Osteocyte (in vitro differentiated cells): ENCODE measurements around the gene ATP2C2. TPM values are rescaled to one million over a fixed set of nuclear protein-coding genes. Genes with fewer than 3 reads are reported as not detected.

Experiments
- DNase-seq: peaks from one replicate; pipeline ENCODE4 v3.0.0; 2021; ENCODE audit warnings: mixed read lengths; ENCODE audit not compliant: unreplicated experiment; ENCODE audit errors: extremely low spot score
- H3K27ac Mint-ChIP-seq: one replicate; pipeline ENCODE4 v1.8.0; 2021; ENCODE audit warnings: mild to moderate bottlenecking, mixed read lengths; ENCODE audit not compliant: unreplicated experiment
- H3K27me3 Mint-ChIP-seq: one replicate; pipeline ENCODE4 v1.8.0; 2021; ENCODE audit warnings: mixed read lengths; ENCODE audit not compliant: unreplicated experiment
- H3K36me3 Mint-ChIP-seq: one replicate; pipeline ENCODE4 v1.8.0; 2021; ENCODE audit warnings: mixed read lengths; ENCODE audit not compliant: unreplicated experiment
- H3K4me1 Mint-ChIP-seq: one replicate; pipeline ENCODE4 v1.8.0; 2021; ENCODE audit warnings: mixed read lengths; ENCODE audit not compliant: unreplicated experiment
- H3K4me3 Mint-ChIP-seq: one replicate; pipeline ENCODE4 v1.8.0; 2021; ENCODE audit warnings: mild to moderate bottlenecking, moderate library complexity, mixed read lengths; ENCODE audit not compliant: unreplicated experiment
- H3K9me3 Mint-ChIP-seq: one replicate; pipeline ENCODE4 v1.8.0; 2021; ENCODE audit warnings: mixed read lengths; ENCODE audit not compliant: unreplicated experiment
- total RNA-seq: library from RNA; stranded (reverse); gene quantifications from 2 replicates; pipeline ENCODE4 v1.2.1, GENCODE V29; 2021
- TF ChIP-seq, protein P1 (sequence below): fragments of 200-600 bp; sonication (generic); IDR thresholded peaks from 2 replicates; pipeline ENCODE4 v1.5.0; 2021; ENCODE audit warnings: antibody characterized with exemption, mild to moderate bottlenecking, moderate library complexity

ATP2C2 gene
- total RNA-seq, 1 donor from 2014 or later: not detected

GRCh38 chr16:84369938-84370627 is 1.7 kb downstream of the ATP2C2 start:
- TF ChIP-seq, protein P1, sequence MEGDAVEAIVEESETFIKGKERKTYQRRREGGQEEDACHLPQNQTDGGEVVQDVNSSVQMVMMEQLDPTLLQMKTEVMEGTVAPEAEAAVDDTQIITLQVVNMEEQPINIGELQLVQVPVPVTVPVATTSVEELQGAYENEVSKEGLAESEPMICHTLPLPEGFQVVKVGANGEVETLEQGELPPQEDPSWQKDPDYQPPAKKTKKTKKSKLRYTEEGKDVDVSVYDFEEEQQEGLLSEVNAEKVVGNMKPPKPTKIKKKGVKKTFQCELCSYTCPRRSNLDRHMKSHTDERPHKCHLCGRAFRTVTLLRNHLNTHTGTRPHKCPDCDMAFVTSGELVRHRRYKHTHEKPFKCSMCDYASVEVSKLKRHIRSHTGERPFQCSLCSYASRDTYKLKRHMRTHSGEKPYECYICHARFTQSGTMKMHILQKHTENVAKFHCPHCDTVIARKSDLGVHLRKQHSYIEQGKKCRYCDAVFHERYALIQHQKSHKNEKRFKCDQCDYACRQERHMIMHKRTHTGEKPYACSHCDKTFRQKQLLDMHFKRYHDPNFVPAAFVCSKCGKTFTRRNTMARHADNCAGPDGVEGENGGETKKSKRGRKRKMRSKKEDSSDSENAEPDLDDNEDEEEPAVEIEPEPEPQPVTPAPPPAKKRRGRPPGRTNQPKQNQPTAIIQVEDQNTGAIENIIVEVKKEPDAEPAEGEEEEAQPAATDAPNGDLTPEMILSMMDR: no peak
- H3K9me3 Mint-ChIP-seq: no peaks in the 10 kb centered on the region
- peaks cover 68% of the 10 kb centered on the region for H3K27me3 Mint-ChIP-seq
- H3K4me1 Mint-ChIP-seq: peaks cover 3% of the 10 kb centered on the region
- H3K27ac Mint-ChIP-seq: no peak overlapping the region
- no peaks in the 10 kb centered on the region for H3K36me3 Mint-ChIP-seq
- H3K4me3 Mint-ChIP-seq: no peak overlapping the region
- DNase-seq: no peak

DNA sequence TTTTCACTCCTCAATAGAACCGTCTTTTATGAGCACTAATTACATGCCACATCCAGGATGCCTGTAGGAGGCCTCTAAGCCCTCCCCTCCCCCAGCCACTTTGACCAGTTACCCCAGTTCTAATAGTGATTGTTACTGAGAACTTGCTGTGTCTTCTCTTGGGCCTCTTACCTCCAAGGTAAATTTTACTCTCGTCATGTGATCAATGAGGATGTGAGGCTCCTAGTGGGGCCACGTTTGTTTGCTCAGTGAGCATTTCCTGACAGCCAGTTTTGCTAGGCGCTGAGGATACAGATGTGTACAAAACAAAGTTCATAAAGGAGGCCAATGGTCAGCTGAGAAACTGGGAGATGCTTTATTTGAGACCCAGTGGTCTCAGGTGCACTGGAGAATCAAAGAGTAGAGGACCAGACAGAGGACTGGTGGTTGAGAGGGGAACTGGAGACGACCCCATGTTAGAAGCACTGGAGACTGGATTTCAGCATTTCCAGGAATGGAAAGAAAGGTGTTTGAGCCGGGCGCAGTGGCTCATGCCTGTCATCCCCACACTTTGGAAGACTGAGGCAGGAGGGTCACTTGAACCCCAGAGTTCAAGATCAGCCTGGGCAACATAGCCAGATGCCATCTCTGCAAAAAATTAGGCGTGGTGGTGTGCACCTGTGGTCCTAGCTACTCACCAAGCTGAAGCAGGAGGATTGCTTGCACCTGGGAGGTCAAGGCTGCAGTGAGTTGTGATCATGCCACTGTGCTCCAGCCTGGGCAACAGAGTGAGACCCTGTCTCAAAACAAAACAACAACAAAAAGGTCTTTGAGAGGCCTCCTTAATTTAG is 2.6 kb downstream of the ATP2C2 start:
- H3K4me3 Mint-ChIP-seq: no peak overlapping the region
- H3K4me1 Mint-ChIP-seq: peaks cover 3% of the 10 kb centered on the region
- no peaks in the 10 kb centered on the region for H3K9me3 Mint-ChIP-seq
- H3K27me3 Mint-ChIP-seq: peaks cover 73% of the 10 kb centered on the region
- no peaks in the 10 kb centered on the region for H3K36me3 Mint-ChIP-seq
- TF ChIP-seq, protein P1: no peak
- no peak overlapping the region for H3K27ac Mint-ChIP-seq
- DNase-seq: no peak

DNA sequence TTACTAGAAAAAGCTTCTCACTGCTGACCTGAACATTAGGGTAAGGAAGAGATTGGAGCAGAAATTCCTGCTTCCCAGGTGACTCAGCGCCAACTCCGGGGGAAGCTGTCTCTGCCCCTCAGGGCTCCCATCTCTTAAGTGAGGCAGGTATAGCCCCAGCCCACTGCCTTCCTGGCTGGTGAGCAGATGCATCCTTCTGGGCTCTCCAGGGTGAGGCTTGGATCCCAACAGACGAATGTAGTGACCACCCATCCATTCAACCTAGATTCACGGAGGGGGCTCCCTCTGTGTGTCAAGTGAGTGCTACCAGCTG is 3.2 kb downstream of the ATP2C2 start:
- H3K27me3 Mint-ChIP-seq: peaks cover 77% of the 10 kb centered on the region
- DNase-seq: no peak
- peaks cover 3% of the 10 kb centered on the region for H3K4me1 Mint-ChIP-seq
- no peak overlapping the region for H3K27ac Mint-ChIP-seq
- no peak overlapping the region for H3K4me3 Mint-ChIP-seq
- no peaks in the 10 kb centered on the region for H3K9me3 Mint-ChIP-seq
- no peaks in the 10 kb centered on the region for H3K36me3 Mint-ChIP-seq
- TF ChIP-seq, protein P1: no peak

DNA sequence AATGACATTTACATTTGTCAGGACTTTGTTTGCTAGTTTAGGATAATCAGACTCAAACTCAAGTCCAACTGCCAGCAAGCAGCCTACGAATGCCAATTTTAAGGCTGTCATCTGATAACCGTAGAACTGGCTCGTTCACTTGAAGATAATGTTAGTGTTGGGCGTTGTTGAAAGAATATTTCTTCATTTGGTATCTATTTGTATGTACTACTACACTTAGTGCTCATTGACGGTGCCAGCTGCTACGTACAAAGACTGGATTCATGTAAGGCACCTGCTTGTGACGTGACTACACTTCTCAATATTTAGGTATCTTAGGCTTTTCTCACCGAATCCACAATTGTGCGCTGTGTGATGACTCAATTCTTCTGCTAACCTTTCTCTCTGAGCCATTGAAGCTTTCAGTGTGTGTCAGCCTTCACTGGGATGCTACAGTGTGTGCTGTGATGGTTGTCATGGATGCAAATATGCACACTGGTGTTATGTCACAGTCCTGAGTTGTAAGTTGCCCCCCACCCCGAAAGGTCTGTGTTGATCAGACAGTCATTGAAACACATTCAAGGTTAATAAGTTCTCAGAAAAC is 5.7 kb downstream of the ATP2C2 start:
- Mint-ChIP-seq H3K9me3 (no peaks in the 10 kb centered on the region), H3K27me3 (peaks cover 68% of the 10 kb centered on the region), H3K36me3 (no peaks in the 10 kb centered on the region), H3K4me3 (no peak overlapping the region), H3K27ac (no peak overlapping the region), H3K4me1 (no peaks in the 10 kb centered on the region)
- no peak for DNase-seq
- TF ChIP-seq, protein P1: no peak

DNA sequence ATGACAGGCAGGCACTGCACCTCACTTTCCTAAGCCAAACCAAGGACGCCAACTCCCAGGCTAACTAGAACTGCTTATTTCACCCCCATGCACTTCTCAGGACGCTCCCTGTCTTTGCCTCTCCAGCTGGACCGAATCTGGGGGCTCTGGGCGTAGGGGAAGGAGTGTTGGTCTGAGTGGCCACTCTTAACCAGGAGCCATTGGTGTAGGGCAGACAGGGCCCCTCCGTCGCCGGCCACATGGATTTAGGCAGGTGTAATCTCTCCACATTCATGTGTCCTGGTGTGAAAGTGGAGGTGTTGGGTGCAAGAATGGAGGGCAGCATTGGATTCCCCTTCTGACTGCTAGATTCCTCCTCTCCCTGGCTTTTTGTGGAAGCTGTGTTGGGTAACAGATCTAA is 9.8 kb downstream of the ATP2C2 start:
- DNase-seq: no peak
- Mint-ChIP-seq H3K36me3 (no peaks in the 10 kb centered on the region), H3K27me3 (peaks cover 49% of the 10 kb centered on the region), H3K27ac (no peak overlapping the region), H3K9me3 (no peaks in the 10 kb centered on the region), H3K4me1 (no peaks in the 10 kb centered on the region), H3K4me3 (no peak overlapping the region)
- TF ChIP-seq, protein P1: no peak
